H1 (cell line): Measurements from ENCODE around the gene ASIC2. TPM values are rescaled to one million over a fixed set of nuclear protein-coding genes. Genes with fewer than 3 reads are reported as not detected.

Experiments used
- BCL11A ChIP-seq, 2 experiments: IDR thresholded peaks; one replicate each; pipeline ENCODE4 v1.6.1; 2011; ENCODE audit warnings: low read depth in 2 of 2, low read length in 2 of 2, mild to moderate bottlenecking in 2 of 2
- CBX8 ChIP-seq: fragments of 300-800, 300-1000 bp; sonication (generic); IDR thresholded peaks from 2 replicates; pipeline ENCODE4 v1.7.1; 2016; ENCODE audit warnings: low read depth, low read length, borderline replicate concordance
- GTF2F1 ChIP-seq: IDR thresholded peaks from 2 replicates; pipeline ENCODE4 v1.6.1; 2012; ENCODE audit warnings: low read depth, low read length, improper control_type of control experiment, borderline replicate concordance
- SRF ChIP-seq: IDR thresholded peaks from 2 replicates; pipeline ENCODE4 v1.6.1; 2011; ENCODE audit warnings: mild to moderate bottlenecking, low read depth, low read length, moderate library complexity
- TCF12 ChIP-seq: IDR thresholded peaks from 2 replicates; pipeline ENCODE4 v1.6.1; 2011; ENCODE audit warnings: low read depth, mild to moderate bottlenecking, low read length
- polyA plus RNA-seq, 7 experiments: library from polyadenylated mRNA; depleted of rRNA in 3 of 7; stranded (reverse) in 5 of 7; unstranded in 2 of 7; fragments of >200 nt in 5 of 7; fragments of 200-250 nt in 2 of 7; gene quantifications; 1 replicate in 5 of 7; 2 replicates in 1 of 7; 4 replicates in 1 of 7; pipeline versions ENCODE4 v1.2.1 to v1.2.3, GENCODE V29; 2011 to 2013; ENCODE audit warnings: missing spikeins in 2 of 7, mixed read lengths in 2 of 7
- total RNA-seq: library from RNA; stranded (reverse); fragmentation: NEBNext Ultra II Directional; extraction: Animal tissue kit (Norgen Biotek cat#: 25700); gene quantifications from 2 replicates; pipeline ENCODE4 v1.2.1, GENCODE V29; 2021
- TF ChIP-seq, protein P1 (sequence below), 3 experiments: IDR thresholded peaks; 1 replicate in 2 of 3; 2 replicates in 1 of 3; pipeline versions ENCODE4 v1.5.1 to v1.6.1; 2011; ENCODE audit warnings: low read length in 3 of 3, mild to moderate bottlenecking in 3 of 3, inconsistent platforms in 2 of 3, low read depth in 1 of 3, moderate library complexity in 1 of 3; ENCODE audit not compliant: insufficient read depth in 1 of 3; ENCODE audit errors: control extremely low read depth in 1 of 3

The ASIC2 gene
- total and polyA plus RNA-seq, 2 of the 8 experiments (the other 6 are each of a cell fraction or from before 2014, with no cell fraction given) = 0.86 to 1.2 TPM

DNA sequence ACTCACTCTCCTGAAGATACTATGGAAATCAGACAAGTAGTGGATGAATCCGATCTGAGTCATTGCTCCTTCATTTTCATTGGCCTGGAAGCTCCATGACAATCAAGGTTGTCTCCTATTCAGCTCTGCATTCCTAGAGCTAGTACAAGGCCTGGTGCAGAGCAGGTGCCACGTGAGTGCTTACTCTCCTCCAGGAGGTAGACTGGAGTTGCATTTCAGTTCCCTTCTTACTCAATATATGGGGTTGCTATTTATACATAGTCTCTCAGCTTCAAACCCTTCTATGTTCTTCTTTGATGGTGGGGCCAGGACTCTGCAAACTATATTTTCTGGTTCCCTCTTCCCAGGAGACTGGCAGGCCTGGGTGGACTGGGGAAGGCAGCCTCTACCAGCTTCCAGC, 148.3 kb downstream of the ASIC2 start (continued):
- TF ChIP-seq TCF12 = no peak
- no peak for TF ChIP-seq GTF2F1
- TF ChIP-seq CBX8 = no peak
- TF ChIP-seq BCL11A (IDR thresholded peaks at IDR 0.05; ENCODE audit: low read depth in 2 of 2, low read length in 2 of 2) = no peak
- TF ChIP-seq SRF = no peak
- TF ChIP-seq, protein P1, sequence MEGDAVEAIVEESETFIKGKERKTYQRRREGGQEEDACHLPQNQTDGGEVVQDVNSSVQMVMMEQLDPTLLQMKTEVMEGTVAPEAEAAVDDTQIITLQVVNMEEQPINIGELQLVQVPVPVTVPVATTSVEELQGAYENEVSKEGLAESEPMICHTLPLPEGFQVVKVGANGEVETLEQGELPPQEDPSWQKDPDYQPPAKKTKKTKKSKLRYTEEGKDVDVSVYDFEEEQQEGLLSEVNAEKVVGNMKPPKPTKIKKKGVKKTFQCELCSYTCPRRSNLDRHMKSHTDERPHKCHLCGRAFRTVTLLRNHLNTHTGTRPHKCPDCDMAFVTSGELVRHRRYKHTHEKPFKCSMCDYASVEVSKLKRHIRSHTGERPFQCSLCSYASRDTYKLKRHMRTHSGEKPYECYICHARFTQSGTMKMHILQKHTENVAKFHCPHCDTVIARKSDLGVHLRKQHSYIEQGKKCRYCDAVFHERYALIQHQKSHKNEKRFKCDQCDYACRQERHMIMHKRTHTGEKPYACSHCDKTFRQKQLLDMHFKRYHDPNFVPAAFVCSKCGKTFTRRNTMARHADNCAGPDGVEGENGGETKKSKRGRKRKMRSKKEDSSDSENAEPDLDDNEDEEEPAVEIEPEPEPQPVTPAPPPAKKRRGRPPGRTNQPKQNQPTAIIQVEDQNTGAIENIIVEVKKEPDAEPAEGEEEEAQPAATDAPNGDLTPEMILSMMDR (IDR thresholded peaks at IDR 0.05; ENCODE audit: control extremely low read depth in 1 of 3, insufficient read depth in 1 of 3, low read depth in 1 of 3, low read length in 3 of 3) = no peak
